H1 (cell line): Measurements from ENCODE around the gene RAPGEF1. TPM values are rescaled to one million over a fixed set of nuclear protein-coding genes. Genes with fewer than 3 reads are reported as not detected.

Source experiments
- ASH2L ChIP-seq: fragments of 200-600, 300-600 bp; sonication (generic); IDR thresholded peaks from one replicate; pipeline ENCODE4 v1.7.1; 2017; ENCODE audit warnings: low read length
- ATF2 ChIP-seq: IDR thresholded peaks from 2 replicates; pipeline ENCODE4 v1.6.1; 2012; ENCODE audit warnings: low read length, inconsistent platforms
- BACH1 ChIP-seq: IDR thresholded peaks from 2 replicates; pipeline ENCODE4 v1.6.1; 2012; ENCODE audit warnings: low read length, improper control_type of control experiment
- CBX5 ChIP-seq: fragments of 300-800, 300-1000 bp; sonication (generic); IDR thresholded peaks from 2 replicates; pipeline ENCODE4 v1.7.1; 2016; ENCODE audit warnings: antibody characterized with exemption, low read length, low read depth
- CTCF ChIP-seq, 3 experiments: IDR thresholded peaks; 1 replicate in 2 of 3; 2 replicates in 1 of 3; pipeline versions ENCODE4 v1.5.1 to v1.6.1; 2011; ENCODE audit warnings: low read length in 3 of 3, mild to moderate bottlenecking in 3 of 3, inconsistent platforms in 2 of 3, low read depth in 1 of 3, moderate library complexity in 1 of 3; ENCODE audit not compliant: insufficient read depth in 1 of 3; ENCODE audit errors: control extremely low read depth in 1 of 3
- E2F6 ChIP-seq: IDR thresholded peaks from 2 replicates; pipeline ENCODE4 v1.6.1; 2012; ENCODE audit warnings: inconsistent platforms
- JUN ChIP-seq: IDR thresholded peaks from 2 replicates; pipeline ENCODE4 v1.6.1; 2011; ENCODE audit warnings: low read depth, mild to moderate bottlenecking, improper control_type of control experiment, low read length
- MAX ChIP-seq: IDR thresholded peaks from 2 replicates; pipeline ENCODE4 v1.6.1; 2012; ENCODE audit warnings: inconsistent platforms
- POU5F1 ChIP-seq: IDR thresholded peaks from 2 replicates; pipeline ENCODE4 v1.6.1; 2011; ENCODE audit warnings: low read depth, mild to moderate bottlenecking, low read length, moderate library complexity
- ZNF274 ChIP-seq: IDR thresholded peaks from 2 replicates; pipeline ENCODE4 v1.7.0; 2012; ENCODE audit warnings: low read length, borderline replicate concordance; ENCODE audit errors: extremely low read depth
- polyA plus RNA-seq, 7 experiments: library from polyadenylated mRNA; depleted of rRNA in 3 of 7; stranded (reverse) in 5 of 7; unstranded in 2 of 7; fragments of >200 nt in 5 of 7; fragments of 200-250 nt in 2 of 7; gene quantifications; 1 replicate in 5 of 7; 2 replicates in 1 of 7; 4 replicates in 1 of 7; pipeline versions ENCODE4 v1.2.1 to v1.2.3, GENCODE V29; 2011 to 2013; ENCODE audit warnings: missing spikeins in 2 of 7, mixed read lengths in 2 of 7
- total RNA-seq: library from RNA; stranded (reverse); fragmentation: NEBNext Ultra II Directional; extraction: Animal tissue kit (Norgen Biotek cat#: 25700); gene quantifications from 2 replicates; pipeline ENCODE4 v1.2.1, GENCODE V29; 2021

RAPGEF1 gene
- total and polyA plus RNA-seq, 2 of the 8 experiments (the other 6 are each of a cell fraction or from before 2014, with no cell fraction given), result 29.7 to 78.9 TPM

GRCh38 chr9:131530546-131530919 lies 209.3 kb downstream of the RAPGEF1 start (continued):
- TF ChIP-seq CTCF (IDR thresholded peaks at IDR 0.05; ENCODE audit: control extremely low read depth in 1 of 3, insufficient read depth in 1 of 3, low read depth in 1 of 3, low read length in 3 of 3) (0 out of 4 replicates have a peak, but pooled peaks of 1 of the 3 experiments have one; percentile 2), POU5F1 (no peak), E2F6 (peak; percentile 72), CBX5 (no peak), BACH1 (no peak), JUN (no peak), ASH2L (no peak), MAX (peak; percentile 36; the same call in 1 of the 2 replicates), ZNF274 (no peak), ATF2 (no peak)
